ENCODE data around the gene CCDC27.

DNA sequence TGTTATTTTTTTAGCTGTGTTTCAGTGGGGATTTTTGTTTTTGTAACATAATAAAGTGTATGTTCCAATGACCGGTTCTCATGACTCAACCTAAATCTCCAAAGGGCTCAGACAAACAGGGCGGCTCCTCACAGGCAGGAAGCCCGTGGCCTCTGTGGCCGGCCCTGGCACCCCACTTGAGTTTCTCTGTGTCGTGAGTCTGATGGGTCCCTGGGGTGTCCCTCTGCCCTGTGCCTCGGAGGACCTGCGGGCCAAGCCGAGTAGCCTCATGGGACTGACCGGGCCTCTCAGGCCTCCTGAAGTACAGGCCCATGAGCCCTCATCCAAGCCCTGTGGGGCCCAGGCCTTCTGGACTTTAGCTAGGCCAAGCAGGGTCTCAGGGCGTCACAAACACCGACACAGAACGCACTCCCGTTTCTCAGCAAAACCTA is 16.1 kb upstream of the CCDC27 start:
- TF ChIP-seq, protein P1, sequence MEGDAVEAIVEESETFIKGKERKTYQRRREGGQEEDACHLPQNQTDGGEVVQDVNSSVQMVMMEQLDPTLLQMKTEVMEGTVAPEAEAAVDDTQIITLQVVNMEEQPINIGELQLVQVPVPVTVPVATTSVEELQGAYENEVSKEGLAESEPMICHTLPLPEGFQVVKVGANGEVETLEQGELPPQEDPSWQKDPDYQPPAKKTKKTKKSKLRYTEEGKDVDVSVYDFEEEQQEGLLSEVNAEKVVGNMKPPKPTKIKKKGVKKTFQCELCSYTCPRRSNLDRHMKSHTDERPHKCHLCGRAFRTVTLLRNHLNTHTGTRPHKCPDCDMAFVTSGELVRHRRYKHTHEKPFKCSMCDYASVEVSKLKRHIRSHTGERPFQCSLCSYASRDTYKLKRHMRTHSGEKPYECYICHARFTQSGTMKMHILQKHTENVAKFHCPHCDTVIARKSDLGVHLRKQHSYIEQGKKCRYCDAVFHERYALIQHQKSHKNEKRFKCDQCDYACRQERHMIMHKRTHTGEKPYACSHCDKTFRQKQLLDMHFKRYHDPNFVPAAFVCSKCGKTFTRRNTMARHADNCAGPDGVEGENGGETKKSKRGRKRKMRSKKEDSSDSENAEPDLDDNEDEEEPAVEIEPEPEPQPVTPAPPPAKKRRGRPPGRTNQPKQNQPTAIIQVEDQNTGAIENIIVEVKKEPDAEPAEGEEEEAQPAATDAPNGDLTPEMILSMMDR (IDR thresholded peaks at IDR 0.05; ENCODE audit: insufficient read depth, low read length): no peak
- TF ChIP-seq POLR2AphosphoS5 (IDR thresholded peaks at IDR 0.05; ENCODE audit: low read depth) (no peak), GABPA (IDR thresholded peaks at IDR 0.05; ENCODE audit: low read depth) (no peak), SPI1 (IDR thresholded peaks at IDR 0.05; ENCODE audit: borderline replicate concordance, low read depth) (no peak)
- TF ChIP-seq, protein P2, sequence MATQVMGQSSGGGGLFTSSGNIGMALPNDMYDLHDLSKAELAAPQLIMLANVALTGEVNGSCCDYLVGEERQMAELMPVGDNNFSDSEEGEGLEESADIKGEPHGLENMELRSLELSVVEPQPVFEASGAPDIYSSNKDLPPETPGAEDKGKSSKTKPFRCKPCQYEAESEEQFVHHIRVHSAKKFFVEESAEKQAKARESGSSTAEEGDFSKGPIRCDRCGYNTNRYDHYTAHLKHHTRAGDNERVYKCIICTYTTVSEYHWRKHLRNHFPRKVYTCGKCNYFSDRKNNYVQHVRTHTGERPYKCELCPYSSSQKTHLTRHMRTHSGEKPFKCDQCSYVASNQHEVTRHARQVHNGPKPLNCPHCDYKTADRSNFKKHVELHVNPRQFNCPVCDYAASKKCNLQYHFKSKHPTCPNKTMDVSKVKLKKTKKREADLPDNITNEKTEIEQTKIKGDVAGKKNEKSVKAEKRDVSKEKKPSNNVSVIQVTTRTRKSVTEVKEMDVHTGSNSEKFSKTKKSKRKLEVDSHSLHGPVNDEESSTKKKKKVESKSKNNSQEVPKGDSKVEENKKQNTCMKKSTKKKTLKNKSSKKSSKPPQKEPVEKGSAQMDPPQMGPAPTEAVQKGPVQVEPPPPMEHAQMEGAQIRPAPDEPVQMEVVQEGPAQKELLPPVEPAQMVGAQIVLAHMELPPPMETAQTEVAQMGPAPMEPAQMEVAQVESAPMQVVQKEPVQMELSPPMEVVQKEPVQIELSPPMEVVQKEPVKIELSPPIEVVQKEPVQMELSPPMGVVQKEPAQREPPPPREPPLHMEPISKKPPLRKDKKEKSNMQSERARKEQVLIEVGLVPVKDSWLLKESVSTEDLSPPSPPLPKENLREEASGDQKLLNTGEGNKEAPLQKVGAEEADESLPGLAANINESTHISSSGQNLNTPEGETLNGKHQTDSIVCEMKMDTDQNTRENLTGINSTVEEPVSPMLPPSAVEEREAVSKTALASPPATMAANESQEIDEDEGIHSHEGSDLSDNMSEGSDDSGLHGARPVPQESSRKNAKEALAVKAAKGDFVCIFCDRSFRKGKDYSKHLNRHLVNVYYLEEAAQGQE (IDR thresholded peaks at IDR 0.05; ENCODE audit: insufficient replicate concordance, low read depth): no peak

Data from HL-60 (cell line).